ENCODE results near the gene ALOX12. TPM values are rescaled to one million over a fixed set of nuclear protein-coding genes. Genes with fewer than 3 reads are reported as not detected.
"Not testable (repeated sequence)": the region's sequence is repeated elsewhere in the genome, so short reads cannot be mapped to it uniquely, and the experiment has no call there.

Gene ALOX12
- total RNA-seq, 1 experiment from 2014 or later: not detected

DNA sequence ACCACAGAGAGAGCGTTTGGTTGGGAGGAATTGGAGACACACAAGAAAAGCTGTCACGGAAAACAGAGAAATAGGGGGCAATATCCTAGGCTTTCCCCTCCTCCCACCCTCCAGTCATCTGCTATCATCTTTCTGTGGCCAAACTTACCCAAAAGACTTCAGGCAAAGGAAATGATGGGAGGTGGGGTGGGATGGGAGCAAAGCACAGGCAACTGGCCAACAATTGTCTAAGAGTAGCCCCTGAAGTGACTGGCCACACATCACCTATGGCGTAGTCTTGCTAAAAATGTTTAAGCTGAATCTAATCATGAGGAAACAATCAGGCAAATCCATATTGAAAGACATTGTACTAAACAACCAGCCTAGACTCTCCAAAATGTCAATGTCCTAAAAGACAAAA, 46.9 kb upstream of the ALOX12 start:
- no peak overlapping the region for H3K9ac ChIP-seq (ENCODE audit: low read length)
- H3K4me1 ChIP-seq (ENCODE audit: control insufficient read depth in 1 of 2, insufficient read depth in 2 of 2, low read length in 2 of 2): no peaks in the 10 kb centered on the region
- no peak overlapping the region for H3K27ac ChIP-seq (ENCODE audit: low read depth, low read length)
- no peaks in the 10 kb centered on the region for H3K79me2 ChIP-seq (ENCODE audit: insufficient read depth, low read length)
- RAD21 ChIA-PET (ENCODE audit: low non-redundant PET in 1 of 2, low total read pairs in 2 of 2, uncharacterized antibody in 2 of 2, unreplicated experiment in 2 of 2): no interaction called here
- no peaks in the 10 kb centered on the region for H3K27me3 ChIP-seq (ENCODE audit: insufficient read depth, low read length)
- H3K36me3 ChIP-seq (ENCODE audit: control insufficient read depth in 1 of 2, insufficient read depth in 2 of 2, low read length in 2 of 2): no peaks in the 10 kb centered on the region; a peak in 1 of 4 replicates
- no peak for ATAC-seq
- no peaks in the 10 kb centered on the region for H3K9me2 ChIP-seq (ENCODE audit: insufficient read depth)
- TF ChIP-seq TCF7L2 (IDR thresholded peaks at IDR 0.05; ENCODE audit: borderline replicate concordance, extremely low read depth, insufficient read depth, insufficient read length) (no peak), EGR1 (IDR thresholded peaks at IDR 0.05; ENCODE audit: low read depth) (no peak), ZFX (IDR thresholded peaks at IDR 0.05) (no peak), CBX3 (IDR thresholded peaks at IDR 0.05; ENCODE audit: low read depth) (no peak), EZH2 (IDR thresholded peaks at IDR 0.05) (no peak), ZNF274 (IDR thresholded peaks at IDR 0.05; ENCODE audit: low read depth, low read length) (no peak), RAD21 (IDR thresholded peaks at IDR 0.05; ENCODE audit: low read depth) (no peak), EZH2phosphoT487 (IDR thresholded peaks at IDR 0.05; ENCODE audit: borderline replicate concordance) (no peak), POLR2AphosphoS5 (IDR thresholded peaks at IDR 0.05; ENCODE audit: low read depth, low read length) (no peak), YY1 (IDR thresholded peaks at IDR 0.05; ENCODE audit: extremely low read depth, insufficient replicate concordance, low read depth, low read length) (no peak), ELF1 (IDR thresholded peaks at IDR 0.05; ENCODE audit: borderline replicate concordance, low read depth) (no peak), CEBPB (IDR thresholded peaks at IDR 0.05; ENCODE audit: low read depth) (no peak), ATF3 (IDR thresholded peaks at IDR 0.05) (no peak), SIN3A (IDR thresholded peaks at IDR 0.05; ENCODE audit: low read depth) (no peak), CTCF (IDR thresholded peaks at IDR 0.05 in 2 of 3, conservative IDR thresholded peaks at IDR 0.05 in 1 of 3; ENCODE audit: borderline replicate concordance in 1 of 3, insufficient read depth in 1 of 3, low read depth in 2 of 3, low read length in 2 of 3) (no peak)
- TF ChIP-seq, protein P1, sequence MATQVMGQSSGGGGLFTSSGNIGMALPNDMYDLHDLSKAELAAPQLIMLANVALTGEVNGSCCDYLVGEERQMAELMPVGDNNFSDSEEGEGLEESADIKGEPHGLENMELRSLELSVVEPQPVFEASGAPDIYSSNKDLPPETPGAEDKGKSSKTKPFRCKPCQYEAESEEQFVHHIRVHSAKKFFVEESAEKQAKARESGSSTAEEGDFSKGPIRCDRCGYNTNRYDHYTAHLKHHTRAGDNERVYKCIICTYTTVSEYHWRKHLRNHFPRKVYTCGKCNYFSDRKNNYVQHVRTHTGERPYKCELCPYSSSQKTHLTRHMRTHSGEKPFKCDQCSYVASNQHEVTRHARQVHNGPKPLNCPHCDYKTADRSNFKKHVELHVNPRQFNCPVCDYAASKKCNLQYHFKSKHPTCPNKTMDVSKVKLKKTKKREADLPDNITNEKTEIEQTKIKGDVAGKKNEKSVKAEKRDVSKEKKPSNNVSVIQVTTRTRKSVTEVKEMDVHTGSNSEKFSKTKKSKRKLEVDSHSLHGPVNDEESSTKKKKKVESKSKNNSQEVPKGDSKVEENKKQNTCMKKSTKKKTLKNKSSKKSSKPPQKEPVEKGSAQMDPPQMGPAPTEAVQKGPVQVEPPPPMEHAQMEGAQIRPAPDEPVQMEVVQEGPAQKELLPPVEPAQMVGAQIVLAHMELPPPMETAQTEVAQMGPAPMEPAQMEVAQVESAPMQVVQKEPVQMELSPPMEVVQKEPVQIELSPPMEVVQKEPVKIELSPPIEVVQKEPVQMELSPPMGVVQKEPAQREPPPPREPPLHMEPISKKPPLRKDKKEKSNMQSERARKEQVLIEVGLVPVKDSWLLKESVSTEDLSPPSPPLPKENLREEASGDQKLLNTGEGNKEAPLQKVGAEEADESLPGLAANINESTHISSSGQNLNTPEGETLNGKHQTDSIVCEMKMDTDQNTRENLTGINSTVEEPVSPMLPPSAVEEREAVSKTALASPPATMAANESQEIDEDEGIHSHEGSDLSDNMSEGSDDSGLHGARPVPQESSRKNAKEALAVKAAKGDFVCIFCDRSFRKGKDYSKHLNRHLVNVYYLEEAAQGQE (IDR thresholded peaks at IDR 0.05; ENCODE audit: low read depth): no peak
- BruUV-seq (replicated peaks): no TSS peak
- H3K4me3 ChIP-seq (replicated peaks in 1 of 2; ENCODE audit: low read depth in 1 of 2, low read length in 2 of 2): no peak overlapping the region
- no peak for DNase-seq (ENCODE audit: low read depth, low spot score)
- POLR2A ChIA-PET: no interaction called here
- H3K4me2 ChIP-seq (ENCODE audit: low read length): no peak overlapping the region
- CTCF ChIA-PET: no interaction called here
- H3K9me3 ChIP-seq (ENCODE audit: control insufficient read depth in 1 of 2, insufficient read depth in 1 of 2, low read depth in 1 of 2, low read length in 2 of 2): no peaks in the 10 kb centered on the region
- intact Hi-C loops (cut with micrococcal nuclease): no loop called here
- H4K20me1 ChIP-seq (ENCODE audit: insufficient read depth): no peaks in the 10 kb centered on the region
- no peak overlapping the region for H2AFZ ChIP-seq (ENCODE audit: low read depth, low read length, poor library complexity, severe bottlenecking)

DNA sequence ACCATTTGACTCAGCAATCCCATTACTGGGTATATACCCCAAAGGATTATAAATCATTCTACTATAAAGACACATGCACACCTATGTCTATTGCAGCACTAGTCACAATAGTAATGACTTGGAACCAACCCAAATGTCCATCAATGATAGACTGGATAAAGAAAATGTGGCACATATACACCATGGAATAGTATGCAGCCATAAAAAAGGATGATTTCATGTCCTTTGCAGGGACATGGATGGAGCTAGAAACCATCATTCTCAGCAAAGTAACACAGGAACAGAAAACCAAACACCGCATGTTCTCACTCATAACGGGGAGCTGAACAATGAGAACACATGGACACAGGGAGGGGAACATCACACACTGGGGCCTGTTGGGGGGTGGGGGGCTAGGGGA, 44.9 kb upstream of the ALOX12 start:
- H3K4me2 ChIP-seq (ENCODE audit: low read length); H2AFZ ChIP-seq (ENCODE audit: low read depth, low read length, poor library complexity, severe bottlenecking); H3K27me3 ChIP-seq (ENCODE audit: insufficient read depth, low read length); BruUV-seq (replicated peaks); H3K27ac ChIP-seq (ENCODE audit: low read depth, low read length); H3K36me3 ChIP-seq (ENCODE audit: control insufficient read depth in 1 of 2, insufficient read depth in 2 of 2, low read length in 2 of 2); H4K20me1 ChIP-seq (ENCODE audit: insufficient read depth); DNase-seq (ENCODE audit: low read depth, low spot score); CTCF ChIA-PET; H3K9me2 ChIP-seq (ENCODE audit: insufficient read depth); H3K4me3 ChIP-seq (replicated peaks in 1 of 2; ENCODE audit: low read depth in 1 of 2, low read length in 2 of 2); RAD21 ChIA-PET (ENCODE audit: low non-redundant PET in 1 of 2, low total read pairs in 2 of 2, uncharacterized antibody in 2 of 2, unreplicated experiment in 2 of 2); H3K79me2 ChIP-seq (ENCODE audit: insufficient read depth, low read length); POLR2A ChIA-PET; H3K4me1 ChIP-seq (ENCODE audit: control insufficient read depth in 1 of 2, insufficient read depth in 2 of 2, low read length in 2 of 2); H3K9ac ChIP-seq (ENCODE audit: low read length); intact Hi-C loops (cut with micrococcal nuclease); H3K9me3 ChIP-seq (ENCODE audit: control insufficient read depth in 1 of 2, insufficient read depth in 1 of 2, low read depth in 1 of 2, low read length in 2 of 2); ATAC-seq: not testable (repeated sequence)

Measured in HCT116 (cell line).